Stimulated activated CD4-positive, alpha-beta T cell treated with anti-CD3 and anti-CD28 coated beads, Interleukin-2, amount 100 ng/mL, for 4 hours (primary cell): ENCODE data around the gene ID3.
A peak's percentile ranks its signal among the peaks of the same experiment; 100 is the strongest.
"Not testable (repeated sequence)": the region's sequence is repeated elsewhere in the genome, so short reads cannot be mapped to it uniquely, and the experiment has no call there.

ENCODE experiments used
- DNase-seq: peaks from one replicate; pipeline ENCODE4 v3.0.0-alpha.2; 2020; ENCODE audit warnings: low read depth

Gene ID3

GRCh38 chr1:23546897-23547584 lies 12.3 kb downstream of the ID3 start:
- DNase-seq, result no peak

GRCh38 chr1:23545851-23546250 lies 13.4 kb downstream of the ID3 start:
- no peak for DNase-seq

GRCh38 chr1:23544444-23545389 lies 14.6 kb downstream of the ID3 start:
- DNase-seq, result peak; percentile 55

GRCh38 chr1:23543707-23544443 lies 15.4 kb downstream of the ID3 start:
- no peak for DNase-seq

GRCh38 chr1:23542940-23543339 lies 16.4 kb downstream of the ID3 start:
- DNase-seq, result not testable (repeated sequence)

- DNase-seq, result peak; percentile 81
Observed at GRCh38 chr1:23539698-23540266, 19.5 kb downstream of the ID3 start.

- no peak for DNase-seq
Observed at GRCh38 chr1:23537296-23537973, 21.9 kb downstream of the ID3 start.

GRCh38 chr1:23533246-23534023 lies 25.9 kb downstream of the ID3 start:
- DNase-seq, result no peak

GRCh38 chr1:23531562-23532094 lies 27.7 kb downstream of the ID3 start:
- no peak for DNase-seq

- peak; percentile 63 for DNase-seq
Observed at GRCh38 chr1:23530747-23531561, 28.3 kb downstream of the ID3 start, which contains the start of gene E2F2. Gene E2F2, minus strand, starts transcription at chr1:23531233. Its CDS starts 440 bp downstream, at chr1:23530793.

GRCh38 chr1:23530087-23530746 lies 29.1 kb downstream of the ID3 start:
- DNase-seq, result no peak

- DNase-seq, result no peak
Observed at GRCh38 chr1:23529146-23530086, 29.9 kb downstream of the ID3 start.

- DNase-seq, result peak; percentile 52
Observed at GRCh38 chr1:23528250-23528978, 30.9 kb downstream of the ID3 start.

- no peak for DNase-seq
Observed at GRCh38 chr1:23527900-23528249, 31.4 kb downstream of the ID3 start.

- DNase-seq, result no peak
Observed at GRCh38 chr1:23527366-23527765, 31.9 kb downstream of the ID3 start.

GRCh38 chr1:23526329-23527041 lies 32.8 kb downstream of the ID3 start:
- no peak for DNase-seq
